HG02571 (cell line): ENCODE data around the gene SAMD9.
A peak's percentile ranks its signal among the peaks of the same experiment; 100 is the strongest.
"Not testable (repeated sequence)": the region's sequence is repeated elsewhere in the genome, so short reads cannot be mapped to it uniquely, and the experiment has no call there.

Source experiments
- ATAC-seq: cut with Tn5 transposase; IDR thresholded peaks from one replicate; pipeline ENCODE4 v1.9.1; 2021; ENCODE audit warnings: mild to moderate bottlenecking, moderate library complexity; ENCODE audit not compliant: unreplicated experiment

SAMD9 gene

DNA sequence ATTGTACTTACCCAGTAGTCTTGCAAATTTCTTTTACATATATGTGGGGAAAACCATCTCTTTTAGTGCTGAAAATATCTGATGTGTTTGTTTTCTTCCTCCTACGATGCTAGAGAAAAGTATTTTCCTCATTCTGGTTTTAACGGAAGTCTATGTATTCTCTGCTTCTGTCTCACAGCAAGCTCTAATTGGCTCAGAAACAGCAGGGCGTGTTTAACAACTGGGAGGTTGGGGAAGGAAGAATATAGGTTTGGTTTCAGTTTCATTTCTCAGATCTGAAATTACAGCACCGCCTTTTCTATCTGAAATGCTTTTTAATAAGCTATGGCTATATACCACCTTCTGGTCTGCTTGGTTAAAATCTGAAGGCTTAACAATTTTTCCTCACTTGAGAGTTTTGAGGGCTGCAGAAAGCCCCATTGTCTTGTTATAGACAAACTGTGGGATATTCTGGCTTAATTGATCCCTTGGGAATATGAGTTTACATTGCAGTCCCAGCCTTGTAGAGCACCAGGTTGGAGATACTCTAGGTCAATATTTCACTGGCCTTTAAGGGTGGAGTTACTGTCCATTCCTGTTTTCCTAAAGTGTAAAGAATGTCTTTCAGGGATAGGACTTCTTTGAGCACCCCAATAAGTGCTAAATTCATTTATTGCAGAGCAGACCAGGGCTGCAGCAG, at the start of gene SAMD9:
Gene SAMD9, minus strand, starts transcription at position 128 of the 679 bp plus-strand sequence. CDS start 11,882 bp downstream, outside the sequence.
- peak; percentile 100 for ATAC-seq

DNA sequence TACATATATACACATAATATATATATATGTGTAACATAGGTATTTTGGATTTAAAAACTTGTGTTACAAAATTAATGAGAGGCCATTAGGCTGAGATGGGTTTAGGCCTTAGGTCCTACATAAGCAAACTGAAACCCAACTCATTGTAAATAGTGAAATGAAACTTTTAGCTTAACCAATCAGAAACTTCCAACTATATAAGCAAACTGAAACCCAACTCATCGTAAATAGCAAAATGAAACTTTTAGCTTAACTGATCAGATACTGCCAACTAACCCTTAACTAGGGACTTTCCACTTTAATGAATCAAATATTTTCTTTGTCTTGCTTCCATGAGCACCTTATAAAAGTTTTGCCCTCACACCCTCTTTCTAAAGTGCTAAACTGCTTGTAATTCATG, 47.7 kb upstream of the SAMD9 start:
- ATAC-seq, result peak; percentile 99

DNA sequence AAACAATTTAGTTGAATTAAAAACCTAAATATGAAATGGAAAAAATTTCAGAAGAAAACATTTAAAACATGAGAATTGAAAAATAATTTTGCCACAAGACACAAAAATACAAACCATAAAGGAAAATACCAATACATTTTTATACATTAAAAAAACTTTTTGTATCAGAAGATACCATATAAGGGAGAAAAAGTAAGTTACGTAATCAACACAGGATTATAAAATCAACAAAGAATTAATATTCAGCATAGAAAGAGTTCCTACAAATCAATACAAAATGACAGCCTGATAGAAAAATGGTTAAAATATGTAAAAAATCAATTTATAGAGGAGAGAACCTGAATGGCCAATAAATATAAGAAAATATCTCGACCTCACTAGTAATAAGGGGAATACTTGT, 47.0 kb upstream of the SAMD9 start:
- ATAC-seq, result no peak

DNA sequence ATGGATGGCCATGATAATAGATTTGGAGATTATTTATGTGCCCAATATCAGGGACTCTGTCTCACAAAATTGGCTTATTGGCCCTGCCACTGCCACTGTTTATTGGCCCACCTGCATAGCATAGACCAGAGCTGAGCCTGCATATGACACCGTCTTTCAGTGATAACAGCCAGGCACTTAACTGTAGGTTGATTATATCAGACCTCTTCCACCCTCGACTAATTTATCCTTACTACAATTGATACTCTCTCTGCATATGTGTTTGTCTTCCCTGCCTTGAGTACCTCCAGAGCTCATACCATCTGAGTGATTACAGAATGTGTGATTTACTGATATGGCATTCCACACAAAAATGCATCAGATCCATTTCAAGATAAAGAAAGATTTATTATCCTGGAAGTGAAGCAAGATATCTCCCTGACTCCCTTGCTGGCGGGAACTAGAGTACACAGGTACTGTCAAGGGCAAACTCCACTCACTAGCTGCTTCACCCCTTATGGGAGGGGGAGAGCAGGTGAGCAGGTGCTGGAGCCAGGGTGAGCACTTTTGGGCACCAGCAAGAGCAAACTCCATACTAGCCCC, 43.5 kb upstream of the SAMD9 start:
- no peak for ATAC-seq

DNA sequence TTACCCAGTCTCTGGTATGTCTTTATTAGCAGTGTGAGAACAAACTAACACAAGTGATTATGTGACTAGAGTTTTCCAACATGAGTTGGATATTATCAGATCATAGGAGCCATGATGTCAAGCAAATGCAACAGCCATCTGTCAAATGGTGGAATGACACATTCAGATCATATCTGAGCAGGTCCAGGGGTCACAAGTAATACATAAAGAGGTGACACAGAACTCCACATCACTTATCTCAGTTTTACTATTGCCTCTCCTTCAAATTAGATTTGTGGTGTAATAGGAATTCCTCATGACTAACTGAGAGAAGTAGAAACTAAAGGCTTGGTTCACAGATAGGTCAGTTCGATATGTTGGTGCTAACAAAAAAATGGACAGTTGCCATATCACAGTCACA, 42.6 kb upstream of the SAMD9 start:
- no peak for ATAC-seq

DNA sequence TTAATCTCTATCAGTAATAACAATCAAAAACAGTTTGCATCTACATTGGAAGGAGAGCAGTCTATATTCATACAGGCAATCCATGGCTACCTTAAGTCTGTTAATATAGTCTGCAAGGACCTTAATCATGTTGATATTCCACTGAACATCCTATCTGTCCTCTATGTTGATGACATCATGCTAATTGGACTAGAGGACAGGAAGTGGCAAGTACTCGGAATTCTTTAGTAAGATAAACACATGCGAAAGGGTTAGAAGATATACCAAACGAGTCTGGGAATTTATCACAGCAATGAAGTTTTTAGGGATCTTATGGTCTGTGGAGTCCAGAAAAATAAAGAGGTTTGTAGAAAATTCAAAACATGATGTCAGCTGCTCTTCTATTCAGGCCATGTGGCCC, 41.7 kb upstream of the SAMD9 start:
- ATAC-seq, result no peak

DNA sequence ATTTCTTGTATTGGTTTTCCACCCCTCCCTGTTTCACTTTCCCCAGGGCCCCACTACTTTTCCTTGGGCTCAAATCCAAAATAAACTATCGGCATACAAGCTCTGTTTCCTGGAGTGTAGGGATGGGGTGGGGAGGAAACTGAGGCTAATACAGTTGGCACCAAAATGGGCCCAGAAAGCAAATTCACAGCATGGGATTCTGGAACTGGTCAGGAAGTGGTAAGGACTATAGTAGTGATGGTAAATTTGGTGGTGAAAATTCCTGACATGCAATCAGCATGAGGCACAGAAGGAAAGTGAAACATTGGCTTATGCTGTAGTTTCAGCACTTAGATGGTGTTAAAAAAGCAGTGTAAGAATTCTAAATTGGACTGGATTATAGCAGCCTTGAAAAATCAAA, 39.1 kb upstream of the SAMD9 start:
- no peak for ATAC-seq

DNA sequence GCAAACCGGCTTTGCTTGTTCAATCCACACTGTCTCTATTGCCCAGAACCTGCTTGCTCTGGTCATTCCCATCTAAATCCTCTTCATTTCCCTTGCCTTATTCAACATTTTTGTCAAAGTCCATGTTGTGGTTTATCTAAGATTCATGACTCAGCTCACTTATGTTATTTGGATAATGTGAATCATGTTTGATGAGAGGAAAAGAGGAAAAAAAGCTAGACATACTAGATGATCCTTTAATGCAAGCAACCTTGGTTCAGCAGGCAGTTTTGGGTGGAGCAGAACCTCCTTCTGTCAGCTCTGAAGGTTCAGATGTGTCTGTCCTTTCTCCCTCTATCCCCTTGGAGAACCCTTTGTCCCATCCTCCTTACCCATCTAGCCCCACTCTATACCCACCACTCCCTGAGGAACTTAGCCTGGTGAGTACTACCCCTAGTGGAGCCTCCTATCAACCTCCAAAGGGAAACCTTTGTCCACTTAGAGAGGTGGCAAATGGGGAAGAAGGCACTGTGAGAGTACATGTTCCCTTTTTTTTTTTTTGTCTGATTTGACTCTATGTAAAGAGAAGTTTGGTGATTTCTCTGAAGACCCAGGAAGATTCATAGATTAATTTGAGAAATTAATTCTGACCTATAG, 32.5 kb upstream of the SAMD9 start:
- ATAC-seq, result no peak

DNA sequence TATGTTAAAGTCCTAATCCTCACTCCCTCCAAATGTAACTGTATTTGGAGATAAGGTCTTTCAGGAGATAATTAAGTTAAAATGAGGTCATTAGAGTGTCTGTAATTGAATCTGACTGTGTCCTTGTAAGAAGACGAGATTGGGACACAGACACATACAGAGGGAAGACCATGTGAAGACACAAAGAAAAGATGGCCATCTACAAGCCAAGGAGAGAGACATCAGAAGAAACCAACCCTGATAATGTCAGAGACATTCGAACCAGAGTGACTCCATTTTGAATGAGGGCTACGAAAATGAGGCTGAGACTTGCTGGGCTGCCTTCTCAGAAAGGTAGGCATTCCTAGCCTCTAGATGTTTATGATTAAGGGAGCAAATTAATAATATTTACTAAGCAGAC, 30.9 kb upstream of the SAMD9 start:
- ATAC-seq, result no peak

DNA sequence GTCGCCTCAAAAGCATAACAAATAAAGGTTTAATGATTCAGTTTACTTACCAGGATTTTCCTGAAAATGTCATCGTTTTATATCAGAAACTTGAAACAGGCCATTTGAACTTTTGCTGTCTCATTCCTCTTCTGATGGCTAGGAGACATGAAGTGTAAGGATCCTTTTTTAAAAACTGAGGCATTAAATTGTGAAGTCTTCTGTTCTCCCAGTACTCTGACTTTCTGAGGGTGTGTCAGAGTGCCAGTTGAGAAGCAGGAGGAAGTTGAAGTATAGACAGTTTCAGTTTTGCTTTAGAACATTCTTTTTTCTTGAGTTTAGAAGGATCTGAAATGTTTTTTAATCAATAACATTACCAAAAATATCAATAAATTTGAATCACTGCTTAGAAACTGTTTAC, 30.4 kb upstream of the SAMD9 start, which contains the start of gene SAMD9L:
Gene SAMD9L, minus strand, starts transcription at position 242 of the 400 bp plus-strand sequence. CDS start 12,414 bp downstream, outside the sequence.
- ATAC-seq, result peak; percentile 67

DNA sequence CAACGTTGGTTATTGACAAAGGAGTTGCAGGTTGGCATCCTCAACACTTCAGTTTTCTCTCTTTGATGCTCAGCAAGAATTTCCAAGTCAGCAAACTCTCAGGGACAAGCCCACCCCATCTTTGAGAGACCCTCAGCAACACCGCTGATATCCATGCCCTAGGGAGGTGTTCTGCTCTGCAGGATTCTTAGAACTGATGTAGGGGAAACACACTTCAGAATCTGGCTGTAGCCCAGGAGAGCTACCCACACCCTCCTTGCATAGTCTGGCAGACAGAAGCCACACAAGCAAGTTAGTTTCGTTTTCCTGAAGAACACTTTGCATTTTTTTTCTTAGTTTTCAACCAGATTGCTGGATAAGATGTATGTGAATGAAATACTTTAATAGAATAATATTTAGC, 29.6 kb upstream of the SAMD9 start:
- ATAC-seq, result peak; percentile 75

DNA sequence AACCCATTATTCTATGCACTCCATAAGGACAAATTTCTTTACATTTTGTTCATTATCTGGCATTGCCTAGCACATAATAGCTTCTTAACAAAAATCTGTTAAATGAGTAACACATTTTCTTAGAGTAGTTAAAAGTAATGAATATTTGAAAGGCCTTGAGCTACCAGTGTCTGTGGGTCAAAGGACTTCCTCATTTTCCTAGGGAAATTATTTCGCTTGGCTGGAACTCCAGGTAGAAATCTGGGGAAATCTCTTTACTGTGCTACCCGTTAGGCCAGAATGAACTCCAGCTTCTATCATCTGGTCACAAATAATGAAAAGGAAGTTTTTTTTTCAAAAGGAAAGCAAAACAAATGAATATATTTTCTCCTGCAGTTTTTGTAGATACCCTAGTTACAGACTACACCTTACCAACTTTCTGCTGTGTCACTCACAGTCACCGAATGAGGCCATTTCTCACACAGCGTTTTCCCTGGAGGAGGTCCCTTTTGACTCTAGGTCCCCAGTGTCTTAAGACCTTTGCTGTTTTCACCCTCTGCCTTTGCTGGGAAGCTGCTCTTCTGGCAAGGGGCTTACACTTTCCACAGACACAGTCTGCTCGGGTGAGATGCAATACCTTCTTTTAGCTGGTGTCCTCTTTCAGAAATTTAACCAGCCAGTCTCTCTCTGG, 28.8 kb upstream of the SAMD9 start:
- ATAC-seq, result no peak

DNA sequence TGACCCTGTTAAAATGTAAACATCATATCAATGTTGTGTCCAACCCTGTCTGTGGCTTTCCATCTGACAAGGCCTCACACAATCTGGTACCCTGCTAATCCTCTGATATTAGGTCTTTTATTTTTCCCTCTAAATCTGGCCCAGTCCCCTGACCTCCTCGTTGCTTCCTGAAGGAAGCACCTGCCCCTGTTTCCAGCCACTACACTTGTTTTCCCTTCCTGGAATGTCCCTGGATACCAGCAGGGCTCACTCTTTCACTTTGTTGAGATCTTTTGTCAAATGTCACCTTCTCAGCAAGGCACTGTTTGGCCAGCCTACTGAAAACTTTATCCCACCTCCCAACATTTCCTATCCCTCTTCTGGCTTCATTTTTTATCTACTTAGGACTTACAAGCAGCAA, 28.3 kb upstream of the SAMD9 start:
- no peak for ATAC-seq

DNA sequence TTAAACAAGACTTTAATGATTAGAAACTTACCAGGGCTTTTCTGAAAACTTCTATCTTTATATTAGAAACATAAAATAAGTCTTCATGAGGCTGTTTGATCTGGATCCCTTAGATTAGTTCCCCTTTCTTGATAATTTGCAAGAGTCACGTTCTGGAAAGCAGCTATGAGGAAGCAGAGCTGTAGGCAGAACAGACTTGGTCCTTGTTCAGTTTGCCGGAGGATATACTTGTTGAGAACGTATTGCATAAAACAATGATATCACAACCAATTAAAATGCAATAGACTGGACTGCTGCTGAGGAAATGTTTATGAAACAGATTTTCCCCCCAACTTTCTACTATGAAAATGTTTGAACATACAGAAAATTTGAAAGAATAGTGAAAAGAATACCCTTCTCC, 27.6 kb upstream of the SAMD9 start:
- ATAC-seq, result no peak

DNA sequence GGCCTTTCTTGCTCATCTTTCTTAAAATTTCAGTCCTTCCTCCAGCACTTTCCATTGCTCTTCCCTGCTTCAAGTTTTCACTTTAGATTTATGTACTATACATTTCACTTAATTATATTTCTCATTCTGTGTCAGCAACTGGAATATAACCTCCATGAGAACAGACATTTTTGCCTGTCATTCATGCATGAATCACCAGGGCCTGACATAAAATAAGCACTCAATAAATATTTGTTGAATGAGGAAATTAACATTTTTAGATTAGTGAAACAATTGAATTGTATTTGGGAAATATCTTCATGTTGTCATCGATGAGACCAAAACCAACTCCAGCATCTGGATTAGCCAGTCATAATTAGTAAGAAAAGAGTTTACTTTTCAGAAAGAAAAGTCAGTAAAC, 24.3 kb upstream of the SAMD9 start:
- ATAC-seq, result no peak

DNA sequence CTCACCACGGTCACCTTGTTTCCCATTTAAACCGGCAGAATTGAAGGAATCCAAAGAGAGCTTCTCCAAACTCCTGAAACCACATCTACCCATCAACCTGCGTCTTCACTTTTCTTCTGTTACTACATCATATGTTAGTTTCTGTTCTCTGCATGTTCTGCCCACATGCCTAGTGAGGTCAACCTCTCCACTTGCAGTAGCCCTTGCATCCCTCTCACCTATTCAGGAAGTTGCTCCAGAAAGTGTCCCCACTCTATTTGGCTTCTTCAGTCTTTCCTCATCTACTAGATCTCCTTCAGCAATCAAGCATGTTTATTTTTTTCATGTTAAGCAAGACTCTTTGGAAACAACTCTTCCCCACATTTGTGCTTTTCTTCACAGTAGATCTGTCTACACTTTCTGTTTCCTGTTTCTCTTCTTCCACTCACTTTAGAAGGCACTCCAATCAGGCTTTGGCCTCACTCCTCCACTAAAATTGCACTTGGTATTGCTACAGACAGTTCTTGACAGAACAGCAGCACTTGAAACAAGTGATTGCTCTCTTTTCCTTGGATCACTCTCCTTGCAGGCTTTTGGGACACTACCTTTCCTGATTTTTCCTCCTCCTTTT, 22.9 kb upstream of the SAMD9 start:
- no peak for ATAC-seq

DNA sequence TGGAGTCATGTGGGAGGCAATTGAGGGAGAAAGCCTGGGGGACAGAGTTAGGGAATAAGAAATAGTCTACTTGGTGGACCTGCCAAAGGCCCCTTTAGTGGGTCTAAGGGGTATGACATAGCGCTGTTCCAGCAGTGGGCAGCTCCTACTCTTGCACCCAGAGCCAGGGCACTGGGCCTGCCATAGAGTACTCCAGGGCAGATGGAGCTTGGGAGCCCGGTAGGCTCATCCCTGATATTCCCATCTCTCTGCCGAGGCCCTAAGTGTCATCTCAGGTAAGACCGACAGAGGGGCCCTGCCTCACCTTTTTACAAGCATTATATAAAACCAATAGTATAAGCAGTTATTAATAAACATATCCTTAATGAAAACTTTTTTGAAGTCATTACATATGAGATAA, 20.8 kb upstream of the SAMD9 start:
- no peak for ATAC-seq

DNA sequence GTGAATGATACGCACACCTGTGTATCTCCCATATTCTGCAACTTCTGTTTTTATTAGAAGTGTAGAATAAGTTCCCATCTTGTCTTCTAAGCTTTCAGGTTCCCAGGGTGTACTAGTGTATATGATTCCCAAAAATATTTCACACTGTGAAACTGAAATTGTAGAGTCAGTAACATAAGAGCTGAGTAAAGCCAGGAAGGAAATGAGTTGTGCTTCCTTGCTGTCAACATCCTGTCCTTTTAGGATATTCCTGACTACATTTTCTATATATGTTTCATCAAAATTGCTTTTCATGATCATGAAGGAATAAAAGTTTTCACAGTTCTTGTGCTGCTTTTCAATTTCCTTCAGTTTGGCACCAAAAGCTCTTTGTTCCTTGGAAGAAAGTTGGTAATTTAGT, 15.2 kb upstream of the SAMD9 start:
- no peak for ATAC-seq

DNA sequence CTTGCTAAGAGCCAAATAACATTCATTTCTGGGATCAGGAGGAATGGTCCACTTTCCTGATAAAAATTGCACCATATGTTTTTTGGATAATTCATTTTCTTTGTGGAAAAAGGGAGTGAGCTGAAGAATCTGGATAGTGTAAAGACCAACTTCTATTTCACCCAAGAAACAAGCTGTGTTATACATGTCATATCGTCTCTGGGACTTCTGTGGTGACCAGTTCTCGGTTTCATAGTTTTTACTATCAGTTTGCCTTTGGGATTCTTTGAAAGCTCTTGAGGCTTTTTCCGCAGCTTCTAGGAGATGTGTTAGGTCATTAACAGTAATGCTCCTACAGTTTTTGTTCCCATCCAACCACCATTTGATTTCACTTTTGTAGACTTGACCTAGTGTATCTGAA, 14.4 kb upstream of the SAMD9 start:
- no peak for ATAC-seq

DNA sequence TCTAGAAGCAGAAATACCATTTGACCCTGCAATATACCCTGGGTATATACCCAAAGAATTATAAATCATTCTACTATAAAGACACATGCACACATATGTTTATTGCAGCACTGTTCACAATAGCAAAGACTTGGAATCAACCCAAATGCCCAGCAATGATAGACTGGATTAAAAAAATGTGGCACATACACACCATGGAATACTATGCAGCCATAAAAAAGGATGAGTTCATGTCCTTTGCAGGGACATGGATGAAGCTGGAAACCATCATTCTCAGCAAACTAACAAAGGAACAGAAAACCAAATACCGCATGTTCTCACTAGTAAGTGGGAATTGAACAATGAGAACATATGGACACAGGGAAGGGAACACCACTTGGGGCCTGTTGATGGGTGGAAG, 9.2 kb upstream of the SAMD9 start:
- ATAC-seq, result not testable (repeated sequence)

DNA sequence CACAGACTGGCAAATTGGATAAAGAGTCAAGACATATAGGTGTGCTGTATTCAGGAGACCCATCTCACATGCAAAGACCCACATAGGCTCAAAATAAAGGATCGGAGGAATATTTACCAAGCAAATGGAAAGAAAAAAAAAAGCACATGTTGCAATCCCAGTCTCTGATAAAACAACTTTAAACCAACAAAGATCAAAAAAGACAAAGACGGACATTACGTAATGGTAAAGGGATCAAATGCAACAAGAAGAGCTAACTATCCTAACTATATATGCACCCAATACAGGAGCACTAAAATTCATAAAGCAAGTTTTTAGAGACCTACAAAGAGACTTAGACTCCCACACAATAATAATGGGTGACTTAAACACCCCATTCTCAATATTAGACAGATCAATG, 5.8 kb upstream of the SAMD9 start:
- not testable (repeated sequence) for ATAC-seq
